Stimulated activated CD4-positive, alpha-beta T cell treated with anti-CD3 and anti-CD28 coated beads, Interleukin-15, amount 100 ng/mL, for 24 hours (primary cell): ENCODE results near the gene CCDC192.
"Not testable (repeated sequence)": the region's sequence is repeated elsewhere in the genome, so short reads cannot be mapped to it uniquely, and the experiment has no call there.

Experiments
- DNase-seq: peaks from one replicate; pipeline ENCODE4 v3.0.0-alpha.2; 2020

Gene CCDC192

DNA sequence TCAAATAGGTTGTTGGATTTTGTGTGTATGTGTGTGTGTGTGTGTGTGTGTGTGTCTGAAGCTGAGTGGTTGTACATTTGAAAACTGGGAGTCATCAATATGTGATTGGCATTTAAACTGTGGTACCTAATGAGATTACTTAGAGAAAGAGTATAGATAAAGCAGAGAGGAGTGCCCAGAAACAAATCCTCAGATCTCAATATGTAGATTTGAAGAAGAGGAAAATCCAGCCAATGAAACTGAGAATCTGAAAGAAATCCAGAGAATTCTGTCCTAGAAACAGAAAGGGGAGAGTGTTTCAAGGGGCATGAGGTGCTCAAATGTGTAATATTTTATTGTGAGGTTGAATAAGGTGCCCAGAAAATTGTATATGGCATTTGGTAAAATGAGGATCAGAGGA, 66.2 kb downstream of the CCDC192 start:
- DNase-seq = no peak

DNA sequence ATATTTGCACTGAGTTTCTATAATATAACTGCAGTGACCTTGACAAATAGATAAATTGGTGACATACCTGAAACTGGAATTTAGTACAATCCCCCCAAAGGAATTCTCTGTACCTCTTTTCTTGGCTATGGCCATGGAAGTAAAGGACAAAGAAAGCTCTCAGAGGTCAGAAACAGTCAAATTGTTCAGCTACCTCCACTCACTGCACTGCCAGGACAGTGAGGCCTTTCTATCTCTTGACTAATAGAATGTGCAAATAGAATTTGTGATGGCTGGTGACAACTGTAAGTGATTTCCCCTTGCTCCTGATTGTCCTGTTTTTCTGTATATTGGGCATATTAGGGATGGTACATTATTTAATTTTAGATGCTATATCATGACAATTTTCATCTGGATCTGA, 67.1 kb downstream of the CCDC192 start:
- no peak for DNase-seq

DNA sequence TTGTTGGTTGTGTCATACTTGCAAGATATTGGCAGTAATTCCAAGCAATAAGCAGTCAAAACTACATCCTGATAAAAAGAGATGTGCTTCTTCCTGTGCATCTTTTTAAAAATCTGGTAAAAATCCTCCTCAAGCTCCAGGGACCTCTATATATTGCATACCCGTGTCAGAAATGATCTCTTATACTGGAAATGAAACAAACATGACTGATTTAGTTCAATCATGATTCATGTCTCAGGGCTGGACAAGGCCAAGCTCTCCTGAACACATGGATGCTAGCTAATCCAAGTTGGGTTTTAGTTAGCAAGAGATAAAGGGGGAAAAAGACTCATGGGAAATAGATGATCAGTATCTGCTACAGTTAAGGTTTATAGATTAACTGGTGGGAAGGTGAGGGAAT, 69.3 kb downstream of the CCDC192 start:
- no peak for DNase-seq

DNA sequence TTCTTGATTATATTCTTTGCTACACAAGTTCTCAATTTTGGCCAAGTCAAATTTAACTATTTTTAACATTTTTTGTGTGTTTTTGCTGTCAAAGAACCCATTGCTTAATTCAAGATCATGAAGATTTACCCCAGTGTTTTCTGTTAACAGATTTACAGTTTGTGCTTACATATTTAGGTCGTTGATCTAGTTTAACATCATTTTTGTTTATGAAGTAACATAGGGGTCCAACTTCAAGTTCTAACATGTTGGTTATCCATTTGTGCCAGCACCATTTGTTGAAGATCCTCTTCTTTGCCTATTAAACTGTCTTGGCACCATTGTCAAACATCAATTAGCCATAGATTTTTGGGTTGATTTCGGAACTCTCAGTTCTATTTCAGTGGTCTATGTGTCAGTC, 71.0 kb downstream of the CCDC192 start:
- no peak for DNase-seq

DNA sequence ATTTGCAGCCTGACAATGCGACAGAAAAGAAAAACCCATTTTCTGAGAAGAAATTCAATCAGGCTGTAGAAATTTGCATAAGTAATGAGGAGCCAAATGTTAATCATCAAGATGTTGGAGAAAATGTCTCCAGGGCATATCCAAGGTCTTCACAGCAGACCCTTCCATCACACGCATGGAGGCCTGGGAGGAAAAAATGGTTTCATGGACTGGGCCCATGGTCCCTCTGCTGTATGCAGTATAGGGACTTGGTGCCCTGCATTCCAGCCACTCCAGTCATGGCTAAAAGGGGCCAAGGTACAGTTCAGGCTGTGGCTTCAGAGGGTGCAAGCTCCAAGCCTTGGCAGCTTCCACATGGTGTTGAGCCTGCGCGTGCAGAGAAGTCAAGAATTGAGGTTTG, 73.3 kb downstream of the CCDC192 start:
- DNase-seq = no peak

DNA sequence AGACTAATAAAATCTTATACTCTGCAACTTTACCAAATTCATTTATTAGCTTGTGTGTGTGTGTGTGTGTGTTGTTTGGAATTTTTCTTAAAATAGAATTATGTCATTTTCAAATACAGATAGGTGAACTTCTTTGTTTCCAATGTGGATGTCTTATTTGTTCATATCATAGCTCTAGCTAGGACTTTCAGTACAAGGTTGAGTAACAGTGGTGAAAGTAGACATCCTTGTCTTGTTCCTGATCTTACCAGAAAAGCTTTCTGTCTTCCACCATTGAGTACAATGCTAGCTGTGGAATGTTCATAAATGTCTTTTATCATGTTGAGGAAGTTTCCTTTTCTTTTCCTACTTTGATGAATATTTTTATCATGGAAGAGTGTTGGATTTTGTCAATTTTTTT, 74.8 kb downstream of the CCDC192 start:
- no peak for DNase-seq

DNA sequence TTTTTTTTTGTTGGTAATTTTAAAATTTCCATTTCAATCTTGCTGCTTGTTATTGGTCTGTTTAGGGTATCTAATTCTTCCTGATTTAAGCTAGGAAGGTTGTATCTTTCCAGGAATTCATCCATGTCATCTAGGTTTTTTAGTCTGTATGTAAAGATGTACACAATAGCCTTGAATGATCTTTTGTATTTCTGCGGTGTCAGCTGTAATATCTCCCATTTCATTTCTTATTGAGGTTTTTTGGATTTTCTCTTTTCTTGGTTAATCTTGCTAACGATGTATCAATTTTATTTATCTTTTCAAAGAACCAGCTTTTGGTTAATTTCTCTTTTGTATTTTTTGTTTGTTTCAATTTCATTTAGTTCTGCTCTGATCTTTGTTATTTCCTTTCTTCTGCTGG, 79.3 kb downstream of the CCDC192 start:
- DNase-seq = not testable (repeated sequence)

DNA sequence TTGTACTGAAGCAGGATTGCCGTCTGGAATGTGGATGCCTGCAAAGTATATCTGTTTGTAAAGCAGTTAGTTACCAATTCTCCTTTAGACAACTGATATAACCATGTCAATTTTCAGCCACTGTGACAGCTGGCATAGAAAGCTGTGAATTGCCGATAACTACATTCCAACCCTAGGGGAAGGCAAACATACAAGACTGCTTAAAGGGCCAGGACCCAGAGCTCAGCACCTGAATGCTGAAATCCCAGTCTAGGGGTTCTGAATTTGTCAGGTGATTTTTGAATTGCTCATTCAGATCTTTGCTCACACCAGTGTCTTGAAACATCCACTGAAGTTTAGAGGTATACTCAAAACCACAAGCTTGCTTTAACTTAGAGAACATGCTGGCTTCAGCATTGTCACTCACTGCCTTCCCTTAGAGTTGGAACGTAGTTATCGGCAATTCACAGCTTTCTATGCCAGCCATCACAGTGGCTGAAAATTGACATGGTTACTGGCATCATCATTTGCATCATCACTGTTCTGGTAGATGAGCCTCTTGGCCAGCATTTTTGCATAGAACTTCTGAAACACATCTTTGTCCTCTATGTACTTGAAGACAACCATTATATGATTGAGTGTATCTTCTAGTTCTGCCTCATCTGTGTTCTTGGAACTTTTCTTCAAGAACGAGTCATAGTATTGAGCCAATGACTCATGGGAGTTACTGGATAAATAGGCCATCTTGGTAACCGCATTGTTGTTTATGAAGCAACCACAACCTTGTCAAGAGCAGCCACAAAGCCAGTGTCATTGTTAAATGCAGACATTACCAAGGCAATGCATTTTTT, 82.1 kb downstream of the CCDC192 start:
- DNase-seq = no peak

DNA sequence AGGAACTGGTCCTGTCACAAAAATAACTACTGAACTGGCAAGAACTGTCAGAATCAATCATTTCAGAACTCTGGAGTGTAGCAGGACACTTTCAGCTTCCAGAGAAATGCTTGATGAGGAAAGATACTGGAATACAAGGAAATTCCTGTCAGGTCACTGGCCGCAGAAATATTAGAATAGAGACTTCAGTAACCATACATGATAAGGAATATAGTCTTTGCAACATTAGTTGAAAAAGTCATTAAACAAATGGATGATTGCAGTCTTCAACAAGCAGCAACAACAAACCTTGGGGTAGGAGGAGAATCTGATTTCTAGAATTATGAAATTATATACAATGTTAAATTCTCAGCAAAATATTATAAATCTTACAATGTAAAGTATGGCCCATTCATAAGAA, 88.2 kb downstream of the CCDC192 start:
- no peak for DNase-seq

DNA sequence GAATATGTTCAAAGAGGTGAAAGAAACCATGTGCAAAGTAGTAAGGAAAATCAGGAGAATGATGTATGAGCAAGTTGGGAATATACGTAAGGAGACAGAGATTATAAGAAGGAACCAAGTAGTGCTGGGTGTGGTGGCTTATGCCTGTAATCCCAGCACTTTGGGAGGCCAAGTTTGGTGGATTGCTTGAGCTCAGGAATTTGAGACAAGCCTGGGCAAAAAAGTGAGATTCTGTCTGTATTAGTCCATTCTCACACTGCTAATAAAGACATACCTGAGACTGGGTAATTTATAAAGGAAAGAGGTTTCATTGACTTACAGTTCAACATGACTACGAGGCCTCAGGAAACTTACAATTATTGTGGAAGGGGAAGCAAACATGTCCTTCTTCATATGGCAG, 88.7 kb downstream of the CCDC192 start:
- not testable (repeated sequence) for DNase-seq

DNA sequence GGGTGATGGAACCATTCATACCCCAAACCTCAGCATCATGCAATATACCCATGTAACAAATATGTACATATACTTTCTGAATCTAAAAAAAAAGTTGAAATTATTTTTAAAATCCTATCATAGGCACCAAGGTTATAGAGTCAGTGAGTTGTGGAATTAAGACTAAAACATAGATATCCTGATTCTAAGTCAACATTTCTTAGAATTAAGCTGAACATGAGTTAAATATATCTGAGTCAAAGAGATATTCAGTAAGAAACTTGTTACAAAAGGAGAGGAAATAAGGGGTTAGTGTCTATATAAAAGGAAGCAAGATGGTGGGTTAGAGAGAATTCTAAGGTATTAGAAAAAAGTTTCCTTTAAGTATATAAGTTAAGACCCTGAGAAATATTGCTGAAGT, 89.9 kb downstream of the CCDC192 start:
- no peak for DNase-seq

DNA sequence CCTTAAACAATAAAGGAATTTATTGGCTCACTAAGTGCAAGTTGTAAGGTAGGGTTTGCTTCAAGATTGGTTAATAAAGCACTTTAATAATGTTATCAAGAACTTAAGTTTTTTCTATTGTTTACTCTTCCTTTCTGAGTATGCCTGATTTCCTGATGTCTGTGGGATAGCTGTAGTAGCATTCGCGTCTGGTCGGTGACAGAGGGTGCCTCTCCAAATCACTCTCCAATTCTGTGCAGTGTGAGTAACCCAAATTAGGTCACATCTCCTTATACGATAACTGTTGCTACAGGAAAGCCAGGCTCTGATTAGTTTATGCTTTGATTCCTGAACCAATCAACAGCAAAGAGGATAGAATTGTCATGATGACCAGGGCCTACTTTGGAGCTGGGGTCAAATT, 90.7 kb downstream of the CCDC192 start:
- no peak for DNase-seq

DNA sequence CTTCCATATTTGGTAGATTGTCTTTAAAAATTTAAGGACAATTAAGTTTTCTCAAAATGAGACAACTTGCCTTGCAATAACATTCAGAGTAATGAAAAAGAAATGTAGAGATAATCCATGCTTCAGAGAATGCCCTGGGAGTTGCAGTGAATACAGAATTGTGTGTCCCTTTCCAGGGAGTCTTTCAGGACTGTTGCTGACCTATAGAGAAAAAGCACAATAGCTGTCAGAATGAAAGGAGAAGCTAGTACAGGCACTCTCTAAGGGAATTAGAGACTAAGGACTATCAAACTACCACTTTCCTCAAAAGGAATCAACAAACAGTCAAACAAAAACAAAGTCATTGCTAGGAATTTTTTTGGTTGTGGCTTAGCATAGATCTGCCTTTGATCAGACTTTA, 93.0 kb downstream of the CCDC192 start:
- no peak for DNase-seq

DNA sequence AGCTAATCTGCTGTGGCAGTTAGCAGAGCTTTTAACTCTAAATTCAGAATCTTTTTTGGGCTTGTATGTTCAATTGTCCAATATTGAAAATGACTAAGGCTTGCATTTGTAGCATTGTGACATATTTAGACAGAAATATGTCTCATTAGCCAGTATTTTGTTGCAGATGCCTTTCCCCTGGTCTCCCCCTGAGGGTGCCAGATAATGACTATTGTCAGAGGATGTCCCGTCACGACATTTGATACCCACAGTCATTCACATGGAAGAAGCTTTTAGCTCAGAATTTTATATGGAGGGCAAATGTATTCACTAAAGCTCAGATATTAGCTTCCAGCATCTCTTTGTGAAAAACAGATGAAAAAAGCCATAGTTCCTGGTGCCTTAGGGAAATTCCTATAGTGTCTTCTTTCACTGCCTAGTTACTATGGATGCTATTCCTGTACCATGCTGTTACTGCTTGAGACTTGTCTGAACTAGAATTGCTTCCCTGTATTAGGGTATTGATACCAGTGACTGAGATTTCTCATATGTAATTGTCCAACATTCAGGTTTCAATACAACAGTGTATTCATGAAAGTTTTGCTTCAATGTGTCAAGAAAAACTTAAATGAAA, 96.2 kb downstream of the CCDC192 start:
- no peak for DNase-seq

DNA sequence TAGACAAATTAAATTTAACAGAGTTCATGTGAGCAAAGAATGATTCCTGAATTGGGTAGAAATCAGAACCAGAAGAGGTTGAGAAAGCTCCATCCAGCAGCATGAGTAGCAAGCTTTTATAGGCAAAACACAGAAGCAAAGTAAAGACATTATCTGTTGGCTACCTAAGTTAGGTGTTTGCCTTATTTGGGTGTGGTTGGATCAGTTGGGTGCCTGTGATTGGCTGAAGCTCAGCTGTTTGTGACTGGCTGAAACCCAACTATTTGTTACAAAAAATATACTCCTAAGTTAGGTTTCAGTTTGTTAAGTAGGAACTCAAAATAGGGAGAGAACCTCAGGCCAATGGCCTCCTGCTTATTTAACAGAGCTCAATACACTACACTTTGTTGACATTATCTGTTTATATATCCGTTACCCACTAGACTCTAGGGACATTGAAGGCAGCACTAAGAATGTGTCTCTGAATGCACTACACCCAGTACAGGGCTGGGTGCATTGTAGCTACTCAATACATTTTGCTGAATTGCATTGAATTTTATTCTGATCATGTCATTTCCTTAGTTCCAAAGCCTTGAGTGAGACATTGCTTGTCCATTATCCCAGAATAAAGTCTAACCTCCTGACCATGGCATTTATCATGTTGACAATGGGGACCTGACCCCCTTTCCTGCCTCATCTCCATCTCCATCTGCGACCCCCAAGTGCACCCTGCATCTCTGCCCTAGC, 98.7 kb downstream of the CCDC192 start:
- no peak for DNase-seq

DNA sequence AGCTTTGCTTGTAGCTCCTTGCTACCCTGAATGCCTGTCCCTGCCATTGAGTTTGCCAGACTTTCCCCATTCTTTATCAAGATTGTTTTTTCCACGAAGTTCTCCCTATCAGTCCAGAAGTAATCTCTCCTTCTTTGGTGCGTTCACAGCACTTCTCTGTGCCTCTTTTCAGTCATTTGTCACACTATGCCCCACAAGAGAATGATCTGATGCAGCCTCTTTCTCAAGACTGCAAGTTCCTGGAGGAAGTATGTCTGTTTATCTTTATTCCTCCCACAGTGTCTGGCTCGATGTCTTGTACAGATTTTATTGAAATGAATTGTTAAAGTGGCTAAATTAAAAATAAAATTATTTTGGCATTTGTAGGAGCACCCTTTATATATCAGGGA, 99.3 kb downstream of the CCDC192 start:
- DNase-seq = no peak

DNA sequence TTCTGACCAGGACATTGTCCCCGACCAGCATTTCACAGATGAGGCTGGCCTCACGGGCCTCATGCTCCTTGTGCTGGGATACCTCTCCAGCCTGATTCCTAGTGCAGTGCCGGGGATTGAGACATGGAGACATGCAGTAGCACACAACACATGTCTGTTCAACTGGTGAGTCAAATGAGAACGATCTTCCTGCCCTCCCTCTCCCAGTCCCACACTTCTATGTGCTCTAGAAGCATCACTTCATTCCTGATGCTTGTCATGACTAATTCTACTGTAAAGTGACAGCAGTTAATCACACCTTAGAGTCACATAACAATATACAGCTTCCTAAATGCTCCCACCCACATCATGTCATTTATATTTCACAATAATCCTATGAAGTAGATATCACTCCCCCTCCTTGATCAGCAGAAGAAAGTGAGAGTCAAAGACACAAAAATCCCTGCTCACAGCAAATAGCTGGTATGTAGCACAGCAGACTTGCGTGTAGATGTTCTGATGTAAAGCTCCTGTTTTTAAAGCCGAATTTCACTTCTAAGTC, 101.8 kb downstream of the CCDC192 start:
- no peak for DNase-seq

DNA sequence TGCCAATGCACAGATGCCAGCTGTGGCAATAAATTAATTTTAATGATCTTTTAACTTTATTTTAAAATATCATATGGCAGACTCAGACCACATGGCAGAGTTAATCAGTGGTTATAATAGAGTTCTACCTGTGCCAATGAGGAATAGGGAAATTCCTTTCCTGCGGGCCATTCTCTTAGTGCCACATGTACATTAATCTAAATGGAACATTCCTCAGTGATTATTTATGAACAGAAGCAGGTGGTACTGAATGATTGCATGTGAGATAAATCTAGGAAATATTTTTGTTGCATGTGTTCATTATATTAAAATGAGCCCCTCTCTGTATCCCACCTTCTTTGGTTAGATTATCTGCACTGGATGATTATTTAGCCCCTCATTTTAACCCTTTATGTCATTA, 102.3 kb downstream of the CCDC192 start:
- DNase-seq = no peak

DNA sequence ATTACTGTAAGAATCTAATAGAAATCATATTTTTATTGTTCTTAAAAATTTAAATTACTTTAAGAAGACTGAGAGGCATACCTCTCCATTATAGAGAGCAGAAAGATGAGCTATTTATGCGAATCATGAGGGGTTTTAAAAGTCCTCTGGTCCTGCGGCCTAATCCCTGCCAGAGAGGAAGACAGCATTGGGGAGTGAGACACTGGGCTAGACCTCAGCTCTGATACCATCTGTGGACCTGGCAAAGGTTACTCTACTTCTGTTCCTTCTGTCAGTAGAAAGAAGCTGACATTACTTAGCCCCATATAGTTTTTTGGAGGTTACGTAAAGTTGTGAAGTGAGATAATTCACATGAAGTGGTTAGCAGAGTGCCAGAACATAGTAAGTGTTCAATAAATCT, 103.6 kb downstream of the CCDC192 start:
- no peak for DNase-seq

DNA sequence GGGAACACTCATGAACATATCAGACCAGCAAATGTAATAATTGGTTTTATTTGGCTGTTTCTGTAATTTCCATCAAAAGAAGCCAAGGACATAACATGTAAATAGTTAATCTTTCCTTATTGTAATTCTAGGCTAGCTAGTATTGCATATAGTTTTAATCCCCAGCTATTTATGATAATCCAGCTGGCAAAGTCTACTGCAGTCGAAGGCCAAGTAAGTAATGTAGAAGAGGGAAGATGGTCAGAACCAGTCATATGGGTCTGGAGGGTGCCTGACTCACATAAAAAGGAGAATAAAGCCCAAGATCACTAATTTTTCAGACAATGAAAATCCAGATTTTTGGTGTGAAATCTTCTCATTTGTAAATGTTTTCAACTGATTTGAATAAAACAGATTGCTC, 106.3 kb downstream of the CCDC192 start:
- DNase-seq = no peak

DNA sequence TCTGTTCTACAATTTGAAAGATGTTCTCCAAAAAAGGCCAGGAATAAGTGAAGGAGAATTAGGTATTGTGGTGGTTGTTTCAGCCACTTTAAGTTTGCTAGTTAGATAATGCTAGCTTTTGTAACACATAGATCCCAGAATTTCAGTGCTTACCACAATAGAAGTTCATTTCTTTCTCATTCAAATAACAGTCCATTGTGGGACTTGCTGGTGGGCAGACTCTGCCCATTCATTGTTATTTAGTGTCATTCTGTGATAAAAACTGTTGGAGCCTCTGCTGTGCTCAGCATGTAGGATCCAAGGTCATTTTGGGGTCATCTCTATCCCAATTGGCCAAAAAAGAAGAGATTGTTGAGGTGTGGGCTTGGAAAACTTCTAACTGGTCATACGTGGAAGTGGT, 106.8 kb downstream of the CCDC192 start:
- no peak for DNase-seq

DNA sequence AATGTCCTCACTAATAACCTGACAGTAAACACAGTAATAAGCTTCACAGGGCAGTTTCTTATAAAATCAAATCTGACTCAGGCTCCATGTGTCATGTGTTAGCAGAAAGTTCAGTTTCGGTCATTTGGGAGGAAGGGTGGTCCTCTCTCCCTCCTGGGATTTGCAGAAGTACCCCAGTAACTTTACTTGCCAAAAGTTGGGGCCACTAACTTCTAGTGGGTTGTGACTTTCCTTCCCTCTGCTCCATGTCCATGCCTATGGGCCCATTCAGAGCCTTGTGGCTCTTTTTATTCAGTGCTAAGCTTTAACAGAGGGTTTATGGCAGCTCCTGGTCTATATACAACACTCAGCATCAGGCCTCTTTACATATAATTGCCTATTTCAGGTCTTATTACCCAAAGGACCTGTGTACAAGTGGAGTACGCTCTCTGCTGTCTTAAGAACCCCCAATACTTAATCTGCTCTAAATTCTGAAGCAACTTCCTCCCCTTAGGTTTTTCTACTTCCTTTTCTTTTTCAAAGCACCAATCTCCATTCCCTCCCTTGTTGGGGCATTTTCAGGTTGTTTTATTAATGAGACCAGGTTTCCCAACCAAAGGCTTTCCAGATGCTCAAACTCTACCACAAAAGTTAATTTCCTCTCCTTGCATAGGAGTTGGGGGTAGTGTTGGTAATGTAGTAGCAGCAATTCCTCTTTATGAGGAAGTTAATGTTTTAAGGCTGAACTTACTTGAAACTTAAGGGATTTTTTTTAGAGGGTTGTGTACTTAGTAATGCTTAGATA, 107.7 kb downstream of the CCDC192 start:
- no peak for DNase-seq

DNA sequence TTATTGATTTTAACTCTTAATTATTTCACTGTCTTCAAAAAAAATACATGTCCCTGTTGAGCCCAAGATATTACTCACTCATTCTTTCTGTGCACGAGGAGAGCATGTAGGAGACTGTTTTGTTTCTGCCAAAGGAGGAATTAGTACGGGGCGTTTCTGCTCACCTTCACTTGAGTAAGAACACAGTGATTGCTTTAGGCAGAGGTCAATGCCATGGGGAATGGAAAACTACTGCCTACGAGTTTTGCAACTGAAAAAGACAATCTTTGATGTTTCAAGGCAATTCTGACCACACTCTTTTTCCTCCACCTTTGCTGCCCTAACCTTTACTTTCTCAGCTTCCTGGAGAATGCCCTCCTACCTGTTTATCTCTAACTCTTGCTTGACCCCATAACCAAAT, 109.4 kb downstream of the CCDC192 start:
- no peak for DNase-seq
